Omental fat pad (tissue), 4 donors: Measurements from ENCODE around the gene RPA1. TPM values are rescaled to one million over a fixed set of nuclear protein-coding genes. Genes with fewer than 3 reads are reported as not detected.
"Not testable (repeated sequence)": the region's sequence is repeated elsewhere in the genome, so short reads cannot be mapped to it uniquely, and the experiment has no call there.

Experiments used
- ATAC-seq: fragments of 150-250 bp; one replicate; pipeline ENCODE4 v1.9.1; 2016; ENCODE audit warnings: mild to moderate bottlenecking, moderate library complexity; ENCODE audit not compliant: low FRiP score
- DNase-seq: peaks from one replicate; pipeline ENCODE4 v3.0.0-alpha.2; 2019; ENCODE audit warnings: low spot score
- CTCF ChIP-seq, 3 donors: fragments of 450-650 bp; IDR thresholded peaks; one replicate each; pipeline ENCODE4 v1.5.1; 2016 to 2017; ENCODE audit warnings: antibody characterized with exemption in 3 of 3, mild to moderate bottlenecking in 3 of 3, moderate library complexity in 2 of 3
- total RNA-seq, 4 donors: library from RNA; depleted of rRNA; stranded (reverse); fragments of >200 nt; gene quantifications; one replicate each; pipeline ENCODE4 v1.1.0, GENCODE V29; 2016

The RPA1 gene
- total RNA-seq, 4 donors from 2014 or later: 22.8 to 31.4 (median 24.1) TPM

GRCh38 chr17:1787301-1787902 is 42.4 kb upstream of the RPA1 start:
- no peak for TF ChIP-seq CTCF (IDR thresholded peaks at IDR 0.05)
- ATAC-seq (peak; percentile 49), DNase-seq (no peak)

- ATAC-seq: no peak
- no peak for TF ChIP-seq CTCF (IDR thresholded peaks at IDR 0.05)
- no peak for DNase-seq
Observed at GRCh38 chr17:1789936-1790335, 39.9 kb upstream of the RPA1 start.

- DNase-seq (no peak), ATAC-seq (no peak)
- no peak for TF ChIP-seq CTCF (IDR thresholded peaks at IDR 0.05)
Observed at GRCh38 chr17:1792495-1793446, 37.0 kb upstream of the RPA1 start.

GRCh38 chr17:1793447-1793806 is 36.4 kb upstream of the RPA1 start:
- ATAC-seq: no peak
- TF ChIP-seq CTCF (IDR thresholded peaks at IDR 0.05): no peak
- no peak for DNase-seq

GRCh38 chr17:1796800-1797199 is 33.0 kb upstream of the RPA1 start:
- no peak for DNase-seq
- no peak for TF ChIP-seq CTCF (IDR thresholded peaks at IDR 0.05)
- no peak for ATAC-seq

- TF ChIP-seq CTCF (IDR thresholded peaks at IDR 0.05): no peak
- DNase-seq (no peak), ATAC-seq (no peak)
Observed at GRCh38 chr17:1797323-1797722, 32.5 kb upstream of the RPA1 start.

GRCh38 chr17:1797846-1798245 is 32.0 kb upstream of the RPA1 start:
- ATAC-seq, DNase-seq: not testable (repeated sequence)
